Spleen (tissue), 11 donors: ENCODE measurements around the gene SLC35G2. TPM values are rescaled to one million over a fixed set of nuclear protein-coding genes. Genes with fewer than 3 reads are reported as not detected.
"Not testable (repeated sequence)": the region's sequence is repeated elsewhere in the genome, so short reads cannot be mapped to it uniquely, and the experiment has no call there.

ENCODE experiments used
- DNase-seq: peaks from one replicate; pipeline ENCODE4 v3.0.0-alpha.2; 2020
- H3K27ac ChIP-seq, 8 donors: fragments of 200-600 bp; sonication (generic) in 7 of 8; 1 replicate in 4 of 8; 2 replicates in 4 of 8; pipeline versions ENCODE4 v1.5.0 to v1.8.0; 2016 to 2021; ENCODE audit warnings: inconsistent platforms in 4 of 8, mild to moderate bottlenecking in 4 of 8, moderate library complexity in 1 of 8
- H3K27me3 ChIP-seq, 7 donors: fragments of 200-600 bp; sonication (generic) in 6 of 7; replicated peaks in 1 of 7; 1 replicate in 4 of 7; 2 replicates in 3 of 7; pipeline versions ENCODE4 v1.5.0 to v1.8.0; 2016 to 2021; ENCODE audit warnings: inconsistent platforms in 3 of 7, mild to moderate bottlenecking in 1 of 7
- H3K36me3 ChIP-seq, 6 donors: fragments of 200-600 bp; sonication (generic) in 5 of 6; 1 replicate in 4 of 6; 2 replicates in 2 of 6; pipeline versions ENCODE4 v1.5.0 to v1.8.0; 2016 to 2021; ENCODE audit warnings: inconsistent platforms in 2 of 6
- H3K4me1 ChIP-seq, 6 donors: fragments of 200-600 bp; sonication (generic) in 5 of 6; 1 replicate in 3 of 6; 2 replicates in 3 of 6; pipeline versions ENCODE4 v1.5.0 to v1.8.0; 2016 to 2021; ENCODE audit warnings: inconsistent platforms in 3 of 6
- H3K4me3 ChIP-seq, 8 donors: fragments of 200-600 bp; sonication (generic) in 7 of 8; 1 replicate in 4 of 8; 2 replicates in 4 of 8; pipeline versions ENCODE4 v1.5.0 to v1.8.0; 2016 to 2021; ENCODE audit warnings: inconsistent platforms in 4 of 8, mild to moderate bottlenecking in 4 of 8, moderate library complexity in 2 of 8
- H3K9me3 ChIP-seq, 8 donors: fragments of 200-600 bp; sonication (generic) in 7 of 8; 1 replicate in 4 of 8; 2 replicates in 4 of 8; pipeline versions ENCODE4 v1.5.0 to v1.8.0; 2016 to 2021; ENCODE audit warnings: inconsistent platforms in 4 of 8
- CTCF ChIP-seq, 11 experiments: fragments of 200-600 bp in 7 of 11; fragments of 450-650 bp in 4 of 11; sonication (generic) in 4 of 11; IDR thresholded peaks in 8 of 11; conservative IDR thresholded peaks in 3 of 11; 1 replicate in 7 of 11; 2 replicates in 4 of 11; pipeline versions ENCODE4 v1.4.0 to v1.8.0; 2016 to 2021; ENCODE audit warnings: antibody characterized with exemption in 11 of 11, inconsistent platforms in 4 of 11, mild to moderate bottlenecking in 1 of 11
- POLR2A ChIP-seq, 3 donors: fragments of 450-650 bp; IDR thresholded peaks; one replicate each; pipeline ENCODE4 v1.5.1; 2017; ENCODE audit warnings: antibody characterized with exemption in 3 of 3, mild to moderate bottlenecking in 1 of 3
- POLR2AphosphoS5 ChIP-seq, 3 donors: sonication (generic); formaldehyde crosslinking; IDR thresholded peaks; one replicate each; pipeline ENCODE4 v1.5.1; 2017; ENCODE audit warnings: antibody characterized with exemption in 3 of 3
- WGBS, 5 donors: extraction: QIAGEN DNeasy Blood & Tissue Kit in 3 of 5; methylation state at CpG; one replicate each; pipeline versions ENCODE4 v1.1.5 to v1.1.7; 2013 to 2018; 5-methylcytosine and 5-hydroxymethylcytosine counted together
- intact Hi-C: fragments of 100-400 bp; cut with DNase I; formaldehyde crosslinking; loops from one replicate; pipeline ENCODE4 v1.15.0; 2023; ENCODE audit warnings: low total_unique reads
- polyA plus RNA-seq, 3 donors: library from polyadenylated mRNA; stranded (reverse); fragments of 200-250 nt; gene quantifications; one replicate each; pipeline ENCODE4 v1.2.1, GENCODE V29; 2013
- total RNA-seq, 7 donors: library from RNA; depleted of rRNA in 3 of 7; stranded (reverse); fragments of >200 nt in 3 of 7; fragmentation: NEBNext Ultra II Directional in 4 of 7; extraction: Animal tissue kit (Norgen Biotek cat#: 25700) in 4 of 7; gene quantifications; one replicate each; pipeline versions ENCODE4 v1.1.0 to v1.2.1, GENCODE V29; 2016 to 2021
- donor health status: healthy with polysubstance abuse.
- donor health status: DM: no; HTN: no; CAD: no; lungs with moderate emphysema.
- donor health status: DM: no; HTN: no; CAD: no.
- donor health status: Bipolar disorder and iron deficiency.
- donor health status: healthy.
- donor health status: DM: no; HTN: no; CAD: no.
- donor health status: DM: yes; HTN: yes; CAD: no.

The SLC35G2 gene
- total and polyA plus RNA-seq, 10 donors, result 1.1 to 7.7 (median 3.2) TPM

DNA sequence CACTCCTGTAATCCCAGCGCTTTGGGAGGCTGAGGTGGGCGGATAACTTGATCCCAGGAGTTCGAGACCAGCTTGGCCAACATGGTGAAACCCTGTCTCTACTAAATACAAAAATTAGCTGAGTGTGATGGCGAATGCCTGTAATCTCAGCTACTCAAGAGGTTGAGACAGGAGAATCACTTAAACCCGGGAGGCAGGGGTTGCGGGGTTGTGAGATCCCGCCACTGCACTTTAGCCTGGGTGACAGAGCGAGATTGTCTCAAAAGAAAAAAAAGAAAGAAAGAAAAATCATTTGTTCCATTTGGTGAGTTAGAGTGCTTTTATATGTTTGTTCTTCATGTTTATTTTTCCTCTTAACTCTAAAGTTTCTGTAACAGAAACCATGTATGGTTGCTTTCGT is 50.4 kb downstream of the SLC35G2 start:
- peaks cover 0 to 53% (median 9%) of the 10 kb centered on the region in 6 donors for H3K36me3 ChIP-seq
- H3K27ac ChIP-seq, result no peak overlapping the region
- intact Hi-C loops, result no loop called here
- H3K27me3 ChIP-seq, result no peaks in the 10 kb centered on the region
- 97 to 98% (median 98%) methylated on average over 9 of the region's 9 CpGs for WGBS, 5 donors
- peaks cover 0 to 11% (median 5%) of the 10 kb centered on the region in 8 donors for H3K9me3 ChIP-seq
- TF ChIP-seq POLR2AphosphoS5 (IDR thresholded peaks at IDR 0.05), result no peak
- DNase-seq, result no peak
- H3K4me1 ChIP-seq, result peaks cover 3 to 80% (median 18%) of the 10 kb centered on the region in 6 donors
- no peak overlapping the region for H3K4me3 ChIP-seq

- peaks cover 0 to 63% (median 12%) of the 10 kb centered on the region in 6 donors for H3K4me1 ChIP-seq
- H3K36me3 ChIP-seq, result peaks cover 0 to 54% (median 9%) of the 10 kb centered on the region in 6 donors
- DNase-seq, intact Hi-C loops, H3K27me3 ChIP-seq, H3K4me3 ChIP-seq, H3K27ac ChIP-seq: not testable (repeated sequence)
- H3K9me3 ChIP-seq, result peaks cover 0 to 11% (median 5%) of the 10 kb centered on the region in 8 donors
- whole genome bisulfite sequencing, 5 donors, result 81 to 95% (median 92%) methylated on average over 3 of the region's 3 CpGs
Measured at GRCh38 chr3:136872258-136872657, 53.3 kb downstream of the SLC35G2 start.

GRCh38 chr3:136879510-136879909 is 60.6 kb downstream of the SLC35G2 start:
- H3K4me3 ChIP-seq, H3K9me3 ChIP-seq, H3K27me3 ChIP-seq, H3K27ac ChIP-seq, intact Hi-C loops, DNase-seq, H3K36me3 ChIP-seq: not testable (repeated sequence)
- peaks cover 2 to 44% (median 27%) of the 10 kb centered on the region in 6 donors for H3K4me1 ChIP-seq
- 91 to 98% (median 98%) methylated on average over 2 of the region's 2 CpGs for WGBS, 5 donors

DNA sequence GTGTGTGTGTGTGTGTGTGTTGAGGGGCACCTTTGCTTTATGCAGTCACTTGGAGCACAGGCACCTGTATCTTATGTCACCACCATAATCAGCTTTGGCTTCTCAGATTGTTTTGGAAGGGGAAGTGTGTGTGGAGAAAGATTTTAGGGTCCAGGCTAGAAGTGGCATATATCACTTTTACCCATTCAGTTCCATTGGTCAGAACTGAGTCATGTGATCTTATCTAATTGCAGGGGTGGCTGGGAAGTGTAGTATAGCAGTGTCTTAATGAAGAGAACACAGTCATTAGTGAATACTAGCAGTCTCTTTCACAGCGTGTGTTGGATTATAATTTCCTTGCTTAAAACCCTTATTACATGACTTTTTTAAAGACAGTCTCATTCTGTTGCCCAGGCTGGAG is 63.6 kb downstream of the SLC35G2 start:
- TF ChIP-seq POLR2A (IDR thresholded peaks at IDR 0.05) (no peak), POLR2AphosphoS5 (IDR thresholded peaks at IDR 0.05) (no peak), CTCF (IDR thresholded peaks at IDR 0.05 in 8 of 11, conservative IDR thresholded peaks at IDR 0.05 in 3 of 11) (no peak)
- H3K27ac ChIP-seq, result peak overlapping the region in 1 of 8 donors; percentile 29
- WGBS, 5 donors, result 79 to 96% (median 89%) methylated on average over 1 of the region's 1 CpG
- H3K27me3 ChIP-seq, result no peaks in the 10 kb centered on the region
- H3K4me1 ChIP-seq, result peaks cover 8 to 67% (median 45%) of the 10 kb centered on the region in 6 donors
- H3K36me3 ChIP-seq, result no peaks in the 10 kb centered on the region
- DNase-seq, result no peak
- H3K9me3 ChIP-seq, result peaks cover 0 to 4% (median 0%) of the 10 kb centered on the region in 8 donors
- H3K4me3 ChIP-seq, result no peak overlapping the region
- intact Hi-C loops, result no loop called here

DNA sequence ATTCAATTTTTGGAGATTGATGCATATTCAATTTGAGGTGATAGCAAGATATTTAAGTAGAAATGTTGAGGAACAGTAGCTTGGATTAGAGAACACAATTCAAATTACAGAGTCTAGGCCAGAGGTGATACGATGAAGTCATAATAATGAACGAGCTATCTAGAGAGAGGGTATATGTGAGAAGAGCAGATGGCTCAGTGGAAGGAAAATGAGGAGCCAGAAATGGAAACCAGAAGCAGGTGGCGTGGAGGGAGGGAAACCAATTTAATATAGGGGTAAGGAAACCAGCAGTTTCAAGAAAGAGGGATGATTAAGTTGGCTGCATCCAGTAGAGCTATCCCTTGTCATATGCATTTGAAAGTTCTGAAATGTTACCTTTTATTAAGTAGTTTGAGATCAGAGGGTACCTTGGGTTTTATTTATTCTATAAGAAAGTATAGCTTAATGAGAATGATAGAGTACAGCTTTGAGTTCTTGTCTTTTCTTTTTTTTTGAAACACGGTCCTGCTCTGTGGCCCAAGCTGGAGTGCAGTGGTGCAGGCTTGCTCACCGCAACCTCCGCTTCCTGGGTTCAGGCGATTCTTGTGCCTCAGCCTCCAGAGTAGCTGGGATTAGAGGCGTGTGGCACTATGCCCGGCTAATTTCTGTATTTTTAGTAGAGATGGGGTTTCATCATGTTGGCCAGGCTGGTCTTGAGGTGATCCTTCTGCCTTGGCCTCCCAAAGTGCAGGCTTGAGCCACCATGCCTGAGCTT is 65.2 kb downstream of the SLC35G2 start:
- Histone ChIP-seq H3K9me3 (peaks cover 0 to 4% (median 0%) of the 10 kb centered on the region in 8 donors), H3K27ac (peak overlapping the region in 4 of 8 donors; percentile 60 to 77 (median 70)), H3K27me3 (no peaks in the 10 kb centered on the region), H3K36me3 (peaks cover 0 to 4% (median 0%) of the 10 kb centered on the region in 6 donors), H3K4me3 (no peak overlapping the region), H3K4me1 (peaks cover 8 to 80% (median 48%) of the 10 kb centered on the region in 6 donors)
- DNase-seq, result no peak
- intact Hi-C loops, result no loop called here
- no peak for TF ChIP-seq CTCF (IDR thresholded peaks at IDR 0.05 in 8 of 11, conservative IDR thresholded peaks at IDR 0.05 in 3 of 11)
- TF ChIP-seq POLR2A (IDR thresholded peaks at IDR 0.05), result no peak
- no peak for TF ChIP-seq POLR2AphosphoS5 (IDR thresholded peaks at IDR 0.05)
- WGBS, 5 donors, result 78 to 88% (median 83%) methylated on average over 9 of the region's 9 CpGs
